ENCODE measurements around the gene C1orf21. TPM values are rescaled to one million over a fixed set of nuclear protein-coding genes. Genes with fewer than 3 reads are reported as not detected.

Gene C1orf21
- total RNA-seq, 6 experiments from 2014 or later = 4.3 to 29.2 (median 13.1) TPM

GRCh38 chr1:184503221-184503749 lies 116.5 kb downstream of the C1orf21 start:
- Histone ChIP-seq H3K9me3 (no peaks in the 10 kb centered on the region), H3K4me3 (no peak overlapping the region), H3K4me1 (no peaks in the 10 kb centered on the region), H3K27ac (no peak overlapping the region), H3K36me3 (no peaks in the 10 kb centered on the region), H3K27me3 (no peaks in the 10 kb centered on the region)
- WGBS (ENCODE audit: insufficient coverage, low coverage, low lambda C conversion rate, missing lambda C conversion rate) = 86% methylated on average over 6 of the region's 6 CpGs
- ATAC-seq = no peak
- intact Hi-C loops (cut with DNase I) = no loop called here
- no peak for TF ChIP-seq CTCF (IDR thresholded peaks at IDR 0.05)
- TF ChIP-seq POLR2A (IDR thresholded peaks at IDR 0.05) = no peak
- DNase-seq = no peak

GRCh38 chr1:184504040-184504954 lies 117.5 kb downstream of the C1orf21 start:
- Histone ChIP-seq H3K9me3 (no peaks in the 10 kb centered on the region), H3K27ac (no peak overlapping the region), H3K4me1 (no peaks in the 10 kb centered on the region), H3K36me3 (no peaks in the 10 kb centered on the region), H3K27me3 (no peaks in the 10 kb centered on the region), H3K4me3 (no peak overlapping the region)
- 66% methylated on average over 15 of the region's 16 CpGs for WGBS (ENCODE audit: insufficient coverage, low coverage, low lambda C conversion rate, missing lambda C conversion rate)
- no peak for ATAC-seq
- TF ChIP-seq POLR2A (IDR thresholded peaks at IDR 0.05) (no peak), CTCF (IDR thresholded peaks at IDR 0.05) (no peak)
- no peak for DNase-seq
- intact Hi-C loops (cut with DNase I) = no loop called here

- no peak for TF ChIP-seq CTCF (IDR thresholded peaks at IDR 0.05)
- TF ChIP-seq POLR2A (IDR thresholded peaks at IDR 0.05) = no peak
These were observed 118.1 kb downstream of the C1orf21 start for GRCh38 chr1:184504955-184505338.

GRCh38 chr1:184506481-184506880 lies 119.7 kb downstream of the C1orf21 start:
- WGBS (ENCODE audit: insufficient coverage, low coverage, low lambda C conversion rate, missing lambda C conversion rate) = 60% methylated on average over 3 of the region's 3 CpGs
- Histone ChIP-seq H3K36me3 (no peaks in the 10 kb centered on the region), H3K27me3 (no peaks in the 10 kb centered on the region), H3K27ac (no peak overlapping the region), H3K9me3 (no peaks in the 10 kb centered on the region), H3K4me1 (no peaks in the 10 kb centered on the region), H3K4me3 (no peak overlapping the region)
- no peak for DNase-seq
- intact Hi-C loops (cut with DNase I) = no loop called here
- TF ChIP-seq CTCF (IDR thresholded peaks at IDR 0.05) = no peak
- TF ChIP-seq POLR2A (IDR thresholded peaks at IDR 0.05) = no peak
- no peak for ATAC-seq

More at GRCh38 chr1:184504955-184505338, 118.1 kb downstream of the C1orf21 start:
- no peak overlapping the region for H3K27ac ChIP-seq
- DNase-seq (no peak), ATAC-seq (no peak)
- H3K9me3 ChIP-seq = no peaks in the 10 kb centered on the region
- H3K4me1 ChIP-seq = no peaks in the 10 kb centered on the region
- intact Hi-C loops (cut with DNase I) = no loop called here
- H3K27me3 ChIP-seq = no peaks in the 10 kb centered on the region
- WGBS (ENCODE audit: insufficient coverage, low coverage, low lambda C conversion rate, missing lambda C conversion rate) = no CpG with 5 or more reads among the region's 1 CpG
- no peak overlapping the region for H3K4me3 ChIP-seq
- H3K36me3 ChIP-seq = no peaks in the 10 kb centered on the region
